Motor neuron (in vitro differentiated cells): ENCODE data around the gene PDE3A. TPM values are rescaled to one million over a fixed set of nuclear protein-coding genes. Genes with fewer than 3 reads are reported as not detected.
A peak's percentile ranks its signal among the peaks of the same experiment; 100 is the strongest.

Experiments
- ATAC-seq, 8 experiments: fragments of 200-7000 bp; cut with Tn5 transposase; replicated peaks in 6 of 8; 2 replicates each; pipeline ENCODE4 v1.8.0; 2021; ENCODE audit warnings: mild to moderate bottlenecking in 8 of 8, moderate library complexity in 8 of 8
- H3K27ac ChIP-seq, 2 donors: fragments of 250-450 bp; sonication (Bioruptor Pico); 2 replicates each; pipeline ENCODE4 v1.9.0; 2021; ENCODE audit warnings: antibody characterized with exemption in 2 of 2, mild to moderate bottlenecking in 2 of 2, moderate library complexity in 1 of 2
- H3K4me1 ChIP-seq, 2 donors: fragments of 250-450 bp; sonication (Bioruptor Pico); replicated peaks in 1 of 2; 2 replicates each; pipeline ENCODE4 v1.6.1; 2021; ENCODE audit warnings: antibody characterized with exemption in 2 of 2, mild to moderate bottlenecking in 2 of 2, moderate library complexity in 1 of 2
- H3K4me3 ChIP-seq, 5 donors: fragments of 250-450 bp; sonication (Bioruptor Pico); 2 replicates each; pipeline ENCODE4 v1.9.0; 2021; ENCODE audit warnings: antibody characterized with exemption in 5 of 5, mild to moderate bottlenecking in 5 of 5, moderate library complexity in 4 of 5
- WGBS, 10 experiments: fragments of 450-650 bp; shearing (Covaris generic); methylation state at CpG; one replicate each; pipeline ENCODE4 v1.0.0; 2022; 5-methylcytosine and 5-hydroxymethylcytosine counted together
- in situ Hi-C, 9 experiments: fragments of 400-800 bp; cut with MboI; loops; one replicate each; pipeline ENCODE4 v1.15.0; 2021; ENCODE audit warnings: low sequenced_read_pairs in 9 of 9, low pct_unique_long_range_greater_than_20kb in 2 of 9; ENCODE audit not compliant: unreplicated experiment in 9 of 9
- total RNA-seq, 8 experiments: library from RNA; unstranded; fragments of 300-600 nt; gene quantifications; 2 replicates each; pipeline versions ENCODE4 v1.2.3 to v1.2.4, GENCODE V29; 2022

PDE3A gene
- total RNA-seq, 8 experiments from 2014 or later = 0.41 to 18.7 (median 5.6) TPM

GRCh38 chr12:20453756-20454310, 85.5 kb downstream of the PDE3A start:
- no peaks in the 10 kb centered on the region for H3K4me1 ChIP-seq
- H3K27ac ChIP-seq = no peak overlapping the region
- no peak for ATAC-seq
- 64 to 100% (median 89%) methylated on average over 1 to 6 of the region's 6 CpGs; no CpG with 5 or more reads in 1 of the 10 experiments for WGBS, 10 experiments
- in situ Hi-C loops = no loop called here
- H3K4me3 ChIP-seq = no peak overlapping the region

DNA sequence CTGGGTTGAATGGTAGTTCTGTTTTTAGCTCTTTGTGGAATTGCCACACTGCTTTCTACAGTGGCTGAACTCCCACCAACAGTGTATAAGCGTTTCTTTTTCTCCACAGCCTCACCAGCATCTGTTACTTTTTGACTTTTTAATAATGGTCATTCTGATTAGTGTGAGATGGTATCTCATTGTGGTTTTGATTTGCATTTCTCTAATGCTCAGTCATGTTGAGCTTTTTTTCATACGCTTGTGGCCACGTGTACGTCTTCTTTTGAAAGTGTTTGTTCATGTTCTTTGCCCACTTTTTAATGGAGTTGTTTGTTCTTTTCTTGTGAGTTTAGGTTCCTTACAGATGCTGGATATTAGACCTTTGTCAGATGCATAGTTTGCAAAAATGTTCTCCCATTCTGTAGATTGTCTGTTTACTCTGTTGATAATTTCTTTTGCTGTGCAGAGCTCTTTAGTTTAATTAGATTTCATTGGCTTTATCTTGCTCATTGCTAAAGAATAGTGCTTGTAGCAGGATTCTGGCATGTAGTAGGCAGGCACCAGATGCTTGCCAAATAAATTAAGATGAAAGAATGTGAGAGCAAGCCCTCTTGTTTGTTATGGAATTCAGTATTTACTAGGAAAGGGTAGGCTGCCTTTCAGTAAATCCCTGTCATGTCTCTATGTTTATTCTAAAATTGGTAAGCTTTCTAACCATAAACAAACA, 86.8 kb downstream of the PDE3A start:
- Histone ChIP-seq H3K4me1 (no peaks in the 10 kb centered on the region), H3K27ac (no peak overlapping the region), H3K4me3 (no peak overlapping the region)
- ATAC-seq = no peak
- WGBS, 10 experiments = 6 to 81% (median 63%) methylated on average over 2 to 4 of the region's 4 CpGs; no CpG with 5 or more reads in 1 of the 10 experiments
- in situ Hi-C loops = no loop called here

GRCh38 chr12:20457582-20457981, 89.2 kb downstream of the PDE3A start:
- ATAC-seq = no peak
- Histone ChIP-seq H3K4me3 (no peak overlapping the region), H3K4me1 (no peaks in the 10 kb centered on the region), H3K27ac (no peak overlapping the region)
- in situ Hi-C loops = no loop called here
- 26 to 100% (median 92%) methylated on average over 1 to 2 of the region's 2 CpGs for WGBS, 10 experiments

- 83 to 100% (median 89%) methylated on average over 1 of the region's 1 CpG; no CpG with 5 or more reads in 3 of the 10 experiments for WGBS, 10 experiments
- H3K4me1 ChIP-seq = no peaks in the 10 kb centered on the region
- in situ Hi-C loops = no loop called here
- no peak overlapping the region for H3K4me3 ChIP-seq
- no peak overlapping the region for H3K27ac ChIP-seq
- no peak for ATAC-seq
These were observed 89.7 kb downstream of the PDE3A start for GRCh38 chr12:20458011-20458410.

GRCh38 chr12:20459920-20460319, 91.6 kb downstream of the PDE3A start:
- no peak for ATAC-seq
- in situ Hi-C loops = no loop called here
- Histone ChIP-seq H3K4me3 (no peak overlapping the region), H3K27ac (no peak overlapping the region), H3K4me1 (no peaks in the 10 kb centered on the region)
- WGBS, 10 experiments = 38 to 75% (median 63%) methylated on average over 1 of the region's 1 CpG; no CpG with 5 or more reads in 4 of the 10 experiments

- 43 to 100% (median 69%) methylated on average over 1 to 2 of the region's 2 CpGs; no CpG with 5 or more reads in 3 of the 10 experiments for WGBS, 10 experiments
- no peak overlapping the region for H3K27ac ChIP-seq
- in situ Hi-C loops = no loop called here
- no peak overlapping the region for H3K4me3 ChIP-seq
- no peaks in the 10 kb centered on the region for H3K4me1 ChIP-seq
- ATAC-seq = no peak
These were observed 92.6 kb downstream of the PDE3A start for GRCh38 chr12:20460956-20461355.

DNA sequence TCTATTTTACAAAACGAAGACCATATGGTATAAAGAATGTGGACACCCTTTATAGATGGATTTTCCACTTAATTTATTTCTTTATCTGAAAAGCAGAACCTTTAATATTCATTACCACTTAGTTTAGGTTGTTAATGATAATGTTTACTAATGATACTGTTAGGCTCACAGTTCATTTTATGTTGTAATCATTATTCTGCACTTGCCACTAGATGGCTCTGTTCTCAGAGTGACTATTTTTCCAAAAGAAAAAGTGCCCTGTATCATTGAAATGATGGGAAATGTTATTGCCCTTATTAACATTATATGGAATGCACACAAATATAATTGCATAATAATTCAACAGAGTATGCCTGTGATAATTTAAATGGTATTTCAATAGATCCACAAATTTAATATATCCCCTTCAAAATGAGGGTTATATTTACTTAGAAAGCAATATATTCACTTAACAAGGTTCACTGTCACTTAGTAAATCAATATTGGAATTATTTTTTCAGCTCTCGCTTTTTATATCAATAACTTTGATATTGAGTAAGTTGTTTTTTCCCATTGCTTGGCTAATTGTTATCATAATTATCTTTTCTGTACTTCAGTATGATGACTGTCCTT, 95.7 kb downstream of the PDE3A start:
- H3K4me3 ChIP-seq = no peak overlapping the region
- in situ Hi-C loops = no loop called here
- no peak overlapping the region for H3K27ac ChIP-seq
- ATAC-seq = no peak
- no peaks in the 10 kb centered on the region for H3K4me1 ChIP-seq
- 0 to 100% (median 35%) methylated on average over 1 to 2 of the region's 2 CpGs for WGBS, 10 experiments

GRCh38 chr12:20469300-20469699, 101.0 kb downstream of the PDE3A start:
- H3K4me3 ChIP-seq = no peak overlapping the region
- H3K27ac ChIP-seq = no peak overlapping the region
- no peak for ATAC-seq
- 15 to 100% (median 81%) methylated on average over 1 to 4 of the region's 4 CpGs; no CpG with 5 or more reads in 1 of the 10 experiments for WGBS, 10 experiments
- no peaks in the 10 kb centered on the region for H3K4me1 ChIP-seq
- in situ Hi-C loops = no loop called here

DNA sequence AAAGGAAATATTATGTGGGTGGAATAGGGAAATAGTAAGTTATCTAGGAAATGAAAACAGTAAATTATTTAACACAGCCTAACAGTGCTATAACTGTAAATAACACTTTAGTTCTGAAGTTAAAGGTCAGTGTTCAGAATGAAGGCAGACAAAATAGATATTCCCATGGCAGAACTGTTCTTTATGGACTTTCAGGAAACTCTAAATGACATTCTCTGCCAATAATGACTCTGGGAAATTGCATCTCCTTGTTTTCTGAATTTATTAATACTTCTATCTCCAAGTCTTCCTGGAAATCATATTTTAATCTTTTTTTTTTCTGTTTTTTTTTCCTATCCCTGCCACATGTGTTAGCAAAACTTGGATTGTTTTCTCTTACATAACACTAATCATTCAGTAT, 101.4 kb downstream of the PDE3A start:
- ATAC-seq = no peak
- Histone ChIP-seq H3K4me1 (no peaks in the 10 kb centered on the region), H3K4me3 (no peak overlapping the region), H3K27ac (no peak overlapping the region)
- in situ Hi-C loops = no loop called here

- Histone ChIP-seq H3K4me3 (no peak overlapping the region), H3K4me1 (peaks cover 2 to 8% of the 10 kb centered on the region in 2 donors), H3K27ac (no peak overlapping the region)
- in situ Hi-C loops = no loop called here
- peak in 4 of 8 experiments; percentile 18 to 36 (median 26) for ATAC-seq
- WGBS, 10 experiments = 0 to 89% (median 38%) methylated on average over 1 to 2 of the region's 2 CpGs; no CpG with 5 or more reads in 2 of the 10 experiments
These were observed 103.9 kb downstream of the PDE3A start for GRCh38 chr12:20472102-20472782.

- 71 to 100% (median 92%) methylated on average over 3 to 5 of the region's 5 CpGs for WGBS, 10 experiments
These were observed 104.8 kb downstream of the PDE3A start for GRCh38 chr12:20473133-20473532.

GRCh38 chr12:20474016-20474415, 105.7 kb downstream of the PDE3A start:
- Histone ChIP-seq H3K4me1 (peaks cover 10 to 18% of the 10 kb centered on the region in 2 donors), H3K4me3 (no peak overlapping the region), H3K27ac (no peak overlapping the region)
- 90 to 100% (median 92%) methylated on average over 2 to 6 of the region's 6 CpGs for WGBS, 10 experiments
- in situ Hi-C loops = no loop called here
- no peak for ATAC-seq

More at GRCh38 chr12:20473133-20473532, 104.8 kb downstream of the PDE3A start:
- no peak overlapping the region for H3K4me3 ChIP-seq
- peaks cover 10 to 17% of the 10 kb centered on the region in 2 donors for H3K4me1 ChIP-seq
- no peak for ATAC-seq
- in situ Hi-C loops = no loop called here
- H3K27ac ChIP-seq = no peak overlapping the region

DNA sequence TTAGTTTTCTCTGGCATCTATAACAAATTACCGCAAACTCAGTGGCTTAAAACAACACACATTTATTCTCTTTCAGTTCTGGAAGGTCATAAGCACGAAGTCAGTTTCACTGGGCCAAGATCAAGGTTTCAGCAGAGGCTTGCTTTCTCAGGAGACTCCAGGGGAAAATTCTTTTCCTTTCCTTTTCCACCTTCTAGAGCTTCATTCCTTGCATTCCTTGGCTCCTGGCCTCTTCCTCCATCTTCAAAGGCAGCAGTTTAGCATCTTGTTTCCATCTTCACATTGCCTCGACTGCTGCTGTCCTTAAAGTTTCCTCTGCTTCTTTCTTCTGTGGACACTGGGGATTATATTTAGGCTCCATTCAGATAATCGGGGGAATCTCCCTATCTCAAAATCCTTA, 106.1 kb downstream of the PDE3A start:
- in situ Hi-C loops = no loop called here
- WGBS, 10 experiments = 56 to 100% (median 90%) methylated on average over 2 to 4 of the region's 4 CpGs
- peaks cover 10 to 18% of the 10 kb centered on the region in 2 donors for H3K4me1 ChIP-seq
- no peak overlapping the region for H3K4me3 ChIP-seq
- ATAC-seq = no peak
- H3K27ac ChIP-seq = no peak overlapping the region
